OCI-LY1 (cell line): ENCODE results near the gene KATNAL1.

Source experiments
- EZH2 ChIP-seq: fragments of 200-600 bp; sonication (generic), shearing (Covaris generic); IDR thresholded peaks from 2 replicates; pipeline ENCODE4 v1.8.0; 2017; ENCODE audit warnings: borderline replicate concordance, mixed run types, mild to moderate bottlenecking, antibody characterized with exemption, low read length, moderate library complexity, mixed read lengths
- TF ChIP-seq, protein P1 (sequence below): fragments of 200-600 bp; sonication (generic), shearing (Covaris generic); IDR thresholded peaks from 2 replicates; pipeline ENCODE4 v1.5.1; 2017; ENCODE audit warnings: mild to moderate bottlenecking, antibody characterized with exemption, low read length, moderate library complexity, mixed read lengths

GRCh38 chr13:30333616-30334015 is 26.3 kb upstream of the KATNAL1 start:
- TF ChIP-seq, protein P1, sequence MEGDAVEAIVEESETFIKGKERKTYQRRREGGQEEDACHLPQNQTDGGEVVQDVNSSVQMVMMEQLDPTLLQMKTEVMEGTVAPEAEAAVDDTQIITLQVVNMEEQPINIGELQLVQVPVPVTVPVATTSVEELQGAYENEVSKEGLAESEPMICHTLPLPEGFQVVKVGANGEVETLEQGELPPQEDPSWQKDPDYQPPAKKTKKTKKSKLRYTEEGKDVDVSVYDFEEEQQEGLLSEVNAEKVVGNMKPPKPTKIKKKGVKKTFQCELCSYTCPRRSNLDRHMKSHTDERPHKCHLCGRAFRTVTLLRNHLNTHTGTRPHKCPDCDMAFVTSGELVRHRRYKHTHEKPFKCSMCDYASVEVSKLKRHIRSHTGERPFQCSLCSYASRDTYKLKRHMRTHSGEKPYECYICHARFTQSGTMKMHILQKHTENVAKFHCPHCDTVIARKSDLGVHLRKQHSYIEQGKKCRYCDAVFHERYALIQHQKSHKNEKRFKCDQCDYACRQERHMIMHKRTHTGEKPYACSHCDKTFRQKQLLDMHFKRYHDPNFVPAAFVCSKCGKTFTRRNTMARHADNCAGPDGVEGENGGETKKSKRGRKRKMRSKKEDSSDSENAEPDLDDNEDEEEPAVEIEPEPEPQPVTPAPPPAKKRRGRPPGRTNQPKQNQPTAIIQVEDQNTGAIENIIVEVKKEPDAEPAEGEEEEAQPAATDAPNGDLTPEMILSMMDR = no peak
- no peak for TF ChIP-seq EZH2
